MM.1S (cell line): ENCODE measurements around the gene CRTAC1.

Source experiments
- DNase-seq: peaks from one replicate; pipeline ENCODE4 v3.0.0-alpha.2; 2015
- H2AFZ ChIP-seq: fragments of 300-600 bp; sonication (generic); 2 replicates; pipeline ENCODE4 v1.6.0; 2016; ENCODE audit warnings: antibody characterized with exemption, low read length
- H3F3A ChIP-seq: fragments of 300-600 bp; sonication (generic); 2 replicates; pipeline ENCODE4 v1.6.1; 2016; ENCODE audit warnings: mild to moderate bottlenecking, antibody characterized with exemption, low read length, moderate library complexity, mixed read lengths; ENCODE audit not compliant: insufficient read depth
- H3K27ac ChIP-seq: fragments of 300-600 bp; sonication (generic); 2 replicates; pipeline ENCODE4 v1.5.1; 2016; ENCODE audit warnings: mild to moderate bottlenecking, low read length
- H3K27me3 ChIP-seq: fragments of 300-600 bp; sonication (generic); replicated peaks from 2 replicates; pipeline ENCODE4 v1.6.0; 2016; ENCODE audit warnings: low read length; ENCODE audit not compliant: insufficient read depth
- H3K36me3 ChIP-seq: fragments of 300-600 bp; sonication (generic); replicated peaks from 2 replicates; pipeline ENCODE4 v1.6.1; 2016; ENCODE audit warnings: mild to moderate bottlenecking, low read length, mixed read lengths; ENCODE audit not compliant: insufficient read depth
- H3K4me1 ChIP-seq: fragments of 300-600 bp; sonication (generic); 2 replicates; pipeline ENCODE4 v1.6.1; 2016; ENCODE audit warnings: low read length, mixed read lengths
- H3K4me2 ChIP-seq: fragments of 300-600 bp; sonication (generic); 2 replicates; pipeline ENCODE4 v1.6.0; 2016; ENCODE audit warnings: low read depth, low read length
- H3K4me3 ChIP-seq: fragments of 300-600 bp; sonication (generic); 2 replicates; pipeline ENCODE4 v1.5.1; 2016; ENCODE audit warnings: low read length, mixed read lengths
- H3K79me2 ChIP-seq: fragments of 300-600 bp; sonication (generic); 2 replicates; pipeline ENCODE4 v1.6.1; 2016; ENCODE audit warnings: mixed run types, low read length, mixed read lengths
- H3K9ac ChIP-seq: fragments of 300-600 bp; sonication (generic); 2 replicates; pipeline ENCODE4 v1.6.1; 2016; ENCODE audit warnings: low read length, mixed read lengths
- H3K9me2 ChIP-seq: fragments of 300-600 bp; sonication (generic); replicated peaks from 2 replicates; pipeline ENCODE4 v1.6.1; 2016; ENCODE audit warnings: mild to moderate bottlenecking, low read length, mixed read lengths; ENCODE audit not compliant: insufficient read depth
- H3K9me3 ChIP-seq: fragments of 300-600 bp; sonication (generic); replicated peaks from 2 replicates; pipeline ENCODE4 v1.6.1; 2016; ENCODE audit warnings: mild to moderate bottlenecking, low read length, mixed read lengths; ENCODE audit not compliant: insufficient read depth
- H4K20me1 ChIP-seq: fragments of 300-600 bp; sonication (generic); 2 replicates; pipeline ENCODE4 v1.6.1; 2016; ENCODE audit warnings: mild to moderate bottlenecking, low read length, moderate library complexity, mixed read lengths; ENCODE audit not compliant: insufficient read depth
- EZH2 ChIP-seq: fragments of 300-600 bp; sonication (generic); optimal IDR thresholded peaks from 2 replicates; pipeline ENCODE3; 2017; ENCODE audit warnings: low read depth, mild to moderate bottlenecking, antibody characterized with exemption, low read length, mixed read lengths
- EZH2phosphoT487 ChIP-seq: fragments of 300-600 bp; sonication (generic); IDR thresholded peaks from 2 replicates; pipeline ENCODE4 v1.6.1; 2018; ENCODE audit warnings: antibody characterized with exemption, low read length
- TF ChIP-seq, protein P1 (sequence below): fragments of 300-600 bp; sonication (generic); IDR thresholded peaks from 2 replicates; pipeline ENCODE4 v1.5.1; 2016; ENCODE audit warnings: antibody characterized with exemption, low read length, mixed read lengths

CRTAC1 gene

GRCh38 chr10:98030991-98031431 is 590 bp upstream of the CRTAC1 start:
- Histone ChIP-seq H2AFZ (no peak overlapping the region), H3K4me2 (no peak overlapping the region), H3K9me2 (no peaks in the 10 kb centered on the region), H3K79me2 (no peaks in the 10 kb centered on the region), H3K27me3 (peaks cover 47% of the 10 kb centered on the region), H3K27ac (no peak overlapping the region), H3K4me1 (no peaks in the 10 kb centered on the region), H3K4me3 (no peak overlapping the region), H3F3A (no peaks in the 10 kb centered on the region), H4K20me1 (no peaks in the 10 kb centered on the region), H3K9me3 (no peaks in the 10 kb centered on the region), H3K36me3 (no peaks in the 10 kb centered on the region), H3K9ac (no peak overlapping the region)
- DNase-seq: no peak
- TF ChIP-seq EZH2 (no peak), EZH2phosphoT487 (no peak)
- TF ChIP-seq, protein P1, sequence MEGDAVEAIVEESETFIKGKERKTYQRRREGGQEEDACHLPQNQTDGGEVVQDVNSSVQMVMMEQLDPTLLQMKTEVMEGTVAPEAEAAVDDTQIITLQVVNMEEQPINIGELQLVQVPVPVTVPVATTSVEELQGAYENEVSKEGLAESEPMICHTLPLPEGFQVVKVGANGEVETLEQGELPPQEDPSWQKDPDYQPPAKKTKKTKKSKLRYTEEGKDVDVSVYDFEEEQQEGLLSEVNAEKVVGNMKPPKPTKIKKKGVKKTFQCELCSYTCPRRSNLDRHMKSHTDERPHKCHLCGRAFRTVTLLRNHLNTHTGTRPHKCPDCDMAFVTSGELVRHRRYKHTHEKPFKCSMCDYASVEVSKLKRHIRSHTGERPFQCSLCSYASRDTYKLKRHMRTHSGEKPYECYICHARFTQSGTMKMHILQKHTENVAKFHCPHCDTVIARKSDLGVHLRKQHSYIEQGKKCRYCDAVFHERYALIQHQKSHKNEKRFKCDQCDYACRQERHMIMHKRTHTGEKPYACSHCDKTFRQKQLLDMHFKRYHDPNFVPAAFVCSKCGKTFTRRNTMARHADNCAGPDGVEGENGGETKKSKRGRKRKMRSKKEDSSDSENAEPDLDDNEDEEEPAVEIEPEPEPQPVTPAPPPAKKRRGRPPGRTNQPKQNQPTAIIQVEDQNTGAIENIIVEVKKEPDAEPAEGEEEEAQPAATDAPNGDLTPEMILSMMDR: no peak

DNA sequence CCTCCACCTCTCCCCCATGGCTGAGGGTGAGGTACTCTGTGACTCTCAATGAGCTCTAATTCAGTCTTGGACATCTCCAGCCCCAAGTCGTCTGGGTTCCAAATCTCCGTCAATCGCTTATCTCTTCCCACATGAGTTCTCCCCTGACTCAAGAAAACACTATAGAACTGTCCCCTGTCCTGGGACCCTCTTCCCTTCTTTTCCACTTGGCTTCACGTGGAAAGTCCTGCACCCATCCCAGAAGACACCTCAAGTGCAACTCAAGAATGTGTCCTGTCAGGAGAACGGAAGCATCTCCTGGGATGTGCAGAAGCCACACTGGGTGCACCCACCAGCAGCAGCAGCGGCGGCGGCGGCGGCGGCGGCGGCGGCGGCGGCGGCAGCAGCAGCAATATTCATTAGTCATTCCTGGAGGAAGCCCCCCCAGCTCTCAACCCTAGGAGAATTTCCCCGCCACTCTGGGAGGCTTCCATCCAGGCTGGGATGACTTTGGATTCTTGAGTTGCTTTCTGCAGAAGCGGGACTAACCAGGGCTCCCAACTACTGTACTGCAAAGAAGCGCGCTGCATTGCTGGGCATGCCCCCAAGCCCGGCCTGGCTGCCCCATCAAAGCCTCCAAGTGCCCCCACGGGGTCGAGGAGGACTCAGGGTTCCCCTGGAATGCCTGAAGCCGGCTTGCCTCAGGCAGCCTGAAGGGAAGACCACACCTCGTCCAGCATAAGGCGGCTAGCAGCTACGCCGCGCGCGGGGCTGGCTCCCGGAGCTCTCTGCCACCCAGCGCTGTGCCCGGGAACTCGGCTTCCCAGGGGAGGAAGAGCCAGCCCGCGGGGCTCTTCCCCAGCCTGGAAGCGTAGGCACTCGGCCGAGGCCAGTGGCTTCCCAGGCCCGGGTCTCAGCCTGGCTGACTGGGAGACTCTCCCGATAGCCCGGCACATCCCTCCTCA is 1.0 kb downstream of the CRTAC1 start:
- Histone ChIP-seq H3K9me3 (no peaks in the 10 kb centered on the region), H3F3A (no peaks in the 10 kb centered on the region), H3K79me2 (no peaks in the 10 kb centered on the region), H3K4me1 (no peaks in the 10 kb centered on the region), H3K36me3 (no peaks in the 10 kb centered on the region), H3K27ac (no peak overlapping the region), H3K9ac (no peak overlapping the region), H3K4me2 (no peak overlapping the region), H2AFZ (no peak overlapping the region), H3K27me3 (peaks cover 39% of the 10 kb centered on the region), H3K4me3 (no peak overlapping the region), H3K9me2 (no peaks in the 10 kb centered on the region), H4K20me1 (no peaks in the 10 kb centered on the region)
- TF ChIP-seq EZH2phosphoT487: no peak
- TF ChIP-seq EZH2: no peak
- TF ChIP-seq, protein P1: no peak
- no peak for DNase-seq

- H3K4me1 ChIP-seq: no peaks in the 10 kb centered on the region
- DNase-seq: peak; percentile 73
Observed at GRCh38 chr10:98028168-98028770, 2.2 kb downstream of the CRTAC1 start.

More at GRCh38 chr10:98028168-98028770, 2.2 kb downstream of the CRTAC1 start:
- Histone ChIP-seq H4K20me1 (no peaks in the 10 kb centered on the region), H3K27me3 (peaks cover 41% of the 10 kb centered on the region), H3K27ac (no peak overlapping the region), H3K4me2 (no peak overlapping the region), H3K9me2 (no peaks in the 10 kb centered on the region), H3K4me3 (no peak overlapping the region), H3K9ac (no peak overlapping the region), H3K9me3 (no peaks in the 10 kb centered on the region), H3F3A (no peaks in the 10 kb centered on the region), H3K36me3 (no peaks in the 10 kb centered on the region), H3K79me2 (no peaks in the 10 kb centered on the region), H2AFZ (no peak overlapping the region)
- TF ChIP-seq, protein P1: peak; percentile 90
- TF ChIP-seq EZH2: no peak
- TF ChIP-seq EZH2phosphoT487: no peak
